HepG2 (cell line): Measurements from ENCODE around the gene CYB5D1. TPM values are rescaled to one million over a fixed set of nuclear protein-coding genes. Genes with fewer than 3 reads are reported as not detected.
A peak's percentile ranks its signal among the peaks of the same experiment; 100 is the strongest.

ENCODE experiments used
- BCL6 ChIP-seq: IDR thresholded peaks from 2 replicates; pipeline ENCODE4 v1.6.1; 2016; ENCODE audit warnings: missing genetic modification reagents, missing compliant biosample characterization
- EP300 ChIP-seq, 3 experiments: sonication (generic) in 1 of 3; formaldehyde crosslinking in 1 of 3; IDR thresholded peaks; 2 replicates each; pipeline versions ENCODE4 v1.5.1 to v1.6.1; 2011 to 2020; ENCODE audit warnings: low read depth in 2 of 3, low read length in 2 of 3, borderline replicate concordance in 1 of 3, improper control_type of control experiment in 1 of 3, mild to moderate bottlenecking in 1 of 3, missing genetic modification reagents in 1 of 3, moderate library complexity in 1 of 3
- JARID2 ChIP-seq: sonication (generic); formaldehyde crosslinking; IDR thresholded peaks from 2 replicates; pipeline ENCODE4 v1.8.1; 2023; ENCODE audit warnings: missing genetic modification reagents, inconsistent platforms; ENCODE audit not compliant: insufficient replicate concordance
- KMT2A ChIP-seq: sonication (generic); formaldehyde crosslinking; IDR thresholded peaks from 2 replicates; pipeline ENCODE4 v1.4.0; 2020; ENCODE audit warnings: missing genetic modification reagents
- MBNL3 ChIP-seq: fragments of 250-450 bp; sonication (Bioruptor Pico); conservative IDR thresholded peaks from 2 replicates; pipeline ENCODE4 v1.8.0; 2022; ENCODE audit warnings: mild to moderate bottlenecking, inconsistent platforms
- NR3C1 ChIP-seq: sonication (generic); formaldehyde crosslinking; IDR thresholded peaks from 2 replicates; pipeline ENCODE4 v1.4.0; 2020; ENCODE audit warnings: missing genetic modification reagents
- REPIN1 ChIP-seq: sonication (generic); formaldehyde crosslinking; IDR thresholded peaks from 2 replicates; pipeline ENCODE4 v1.8.0; 2022; ENCODE audit warnings: missing genetic modification reagents, low read depth, mild to moderate bottlenecking, borderline replicate concordance
- RFX5 ChIP-seq: IDR thresholded peaks from 2 replicates; pipeline ENCODE4 v1.6.1; 2011; ENCODE audit warnings: low read depth, low read length, improper control_type of control experiment
- SETDB1 ChIP-seq: sonication (generic); formaldehyde crosslinking; IDR thresholded peaks from 2 replicates; pipeline ENCODE4 v1.5.1; 2020; ENCODE audit warnings: missing genetic modification reagents, mild to moderate bottlenecking, borderline replicate concordance
- SMYD3 ChIP-seq: sonication (generic); formaldehyde crosslinking; IDR thresholded peaks from 2 replicates; pipeline ENCODE4 v1.8.1; 2023; ENCODE audit warnings: mild to moderate bottlenecking, missing genetic modification reagents
- U2AF2 ChIP-seq: fragments of 200-400 bp; formaldehyde crosslinking; IDR thresholded peaks from 2 replicates; pipeline ENCODE4 v1.6.1; 2017; ENCODE audit warnings: low read depth, mild to moderate bottlenecking, low read length
- YY1 ChIP-seq: IDR thresholded peaks from 2 replicates; pipeline ENCODE4 v1.6.1; 2011; ENCODE audit warnings: low read length, low read depth, moderate library complexity, mild to moderate bottlenecking; ENCODE audit not compliant: insufficient read depth, insufficient replicate concordance
- ZBTB38 ChIP-seq: sonication (generic); formaldehyde crosslinking; IDR thresholded peaks from 2 replicates; pipeline ENCODE4 v1.5.1; 2020; ENCODE audit warnings: mild to moderate bottlenecking, missing genetic modification reagents
- ZFY ChIP-seq: sonication (generic); formaldehyde crosslinking; IDR thresholded peaks from 2 replicates; pipeline ENCODE4 v1.4.0; 2020; ENCODE audit warnings: missing genetic modification reagents
- ZNF207 ChIP-seq: fragments of 450-650 bp; IDR thresholded peaks from 2 replicates; pipeline ENCODE4 v1.6.1; 2016; ENCODE audit warnings: antibody characterized with exemption, borderline replicate concordance
- ZNF280B ChIP-seq: sonication (generic); formaldehyde crosslinking; IDR thresholded peaks from 2 replicates; pipeline ENCODE4 v1.5.0; 2020; ENCODE audit warnings: missing genetic modification reagents, mild to moderate bottlenecking, borderline replicate concordance
- ZNF431 ChIP-seq: sonication (generic); formaldehyde crosslinking; IDR thresholded peaks from 2 replicates; pipeline ENCODE4 v1.9.0; 2022; ENCODE audit warnings: missing genetic modification reagents, low read depth, mild to moderate bottlenecking, borderline replicate concordance
- ZNF580 ChIP-seq: IDR thresholded peaks from 2 replicates; pipeline ENCODE4 v1.6.1; 2016; ENCODE audit warnings: low read depth, borderline replicate concordance
- ZNF605 ChIP-seq: sonication (generic); formaldehyde crosslinking; IDR thresholded peaks from 2 replicates; pipeline ENCODE4 v1.8.0; 2022; ENCODE audit warnings: mild to moderate bottlenecking, missing genetic modification reagents
- ZNF619 ChIP-seq: sonication (generic); formaldehyde crosslinking; IDR thresholded peaks from 2 replicates; pipeline ENCODE4 v1.4.0; 2020; ENCODE audit warnings: mild to moderate bottlenecking, missing genetic modification reagents
- ZNF841 ChIP-seq: sonication (generic); formaldehyde crosslinking; IDR thresholded peaks from 2 replicates; pipeline ENCODE4 v1.8.1; 2023; ENCODE audit warnings: missing genetic modification reagents, borderline replicate concordance
- ZSCAN12 ChIP-seq: sonication (generic); formaldehyde crosslinking; IDR thresholded peaks from 2 replicates; pipeline ENCODE4 v1.9.0; 2021; ENCODE audit warnings: mild to moderate bottlenecking, missing genetic modification reagents
- ZSCAN30 ChIP-seq: sonication (generic); formaldehyde crosslinking; IDR thresholded peaks from 2 replicates; pipeline ENCODE4 v1.5.0; 2020; ENCODE audit warnings: mild to moderate bottlenecking, missing genetic modification reagents
- ZZZ3 ChIP-seq: sonication (generic); formaldehyde crosslinking; IDR thresholded peaks from 2 replicates; pipeline ENCODE4 v1.4.0; 2020; ENCODE audit warnings: missing genetic modification reagents, mild to moderate bottlenecking, borderline replicate concordance
- polyA plus RNA-seq, 8 experiments: library from polyadenylated mRNA; depleted of rRNA in 3 of 8; stranded (reverse) in 7 of 8; unstranded in 1 of 8; fragments of >200 nt; fragmentation: Illumina TruSeq in 4 of 8; extraction: Trizol in 4 of 8; gene quantifications; 2 replicates each; pipeline versions ENCODE4 v1.2.1 to v1.2.3, GENCODE V29; 2011 to 2016; ENCODE audit warnings: low read depth in 4 of 8, missing spikeins in 1 of 8, mixed read lengths in 1 of 8; ENCODE audit not compliant: insufficient read depth in 1 of 8
- total RNA-seq, 5 experiments: library from RNA; depleted of rRNA; stranded (reverse); fragments of >200 nt; fragmentation: Illumina TruSeq; extraction: Trizol; gene quantifications; 2 replicates each; pipeline ENCODE4 v1.2.3, GENCODE V29; 2016; ENCODE audit warnings: low read depth in 1 of 5
- TF ChIP-seq, protein P1 (sequence below): sonication (generic); formaldehyde crosslinking; IDR thresholded peaks from 2 replicates; pipeline ENCODE4 v1.5.0; 2020; ENCODE audit warnings: missing genetic modification reagents

Gene CYB5D1
- total and polyA plus RNA-seq, 2 of the 13 experiments (the other 11 are each of a cell fraction or from before 2014, with no cell fraction given): 8.9 to 17.0 TPM

DNA sequence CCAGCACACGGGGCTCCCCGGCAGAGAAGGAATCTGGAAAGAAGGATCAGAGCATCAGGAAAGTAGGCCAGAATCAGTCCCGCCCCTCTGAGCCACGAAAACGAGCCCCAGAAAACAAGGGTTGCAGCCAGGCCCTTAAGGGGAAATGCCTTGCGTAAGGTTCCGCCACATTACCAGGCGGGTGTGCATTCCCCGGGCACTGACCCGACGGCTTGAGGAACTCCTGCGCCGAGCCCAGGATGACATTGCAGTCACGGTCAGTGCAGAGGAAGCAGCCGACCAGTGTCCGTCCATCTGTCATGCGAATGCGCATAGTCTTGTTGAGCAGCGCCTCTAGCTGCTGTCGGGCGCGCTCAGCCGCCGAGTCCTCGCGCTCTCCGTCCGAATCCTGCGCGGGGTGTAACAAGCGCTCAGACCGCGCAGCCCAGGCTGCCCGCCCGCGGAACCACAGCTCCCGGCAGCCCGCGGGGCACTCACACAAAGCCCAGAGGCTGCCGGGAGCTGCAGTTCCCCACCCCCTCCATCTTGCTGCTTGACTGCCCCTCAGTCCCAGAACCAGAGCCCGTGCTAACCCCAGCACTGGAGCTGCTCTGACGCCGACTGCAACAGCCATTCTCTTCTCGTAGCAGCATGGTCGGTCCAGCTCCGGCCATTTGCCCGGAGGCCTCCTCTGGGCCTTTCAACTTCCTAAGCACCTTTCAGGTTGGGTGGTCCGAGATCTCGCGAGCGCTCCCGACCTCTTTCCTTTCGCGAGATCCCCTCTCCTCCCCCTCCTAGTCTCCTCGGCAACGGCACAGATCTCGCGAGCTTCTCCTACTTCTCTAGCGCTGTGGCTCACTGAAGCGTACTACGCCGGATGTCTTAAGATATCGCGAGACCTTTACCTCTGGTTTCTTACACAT is 741 bp upstream of the CYB5D1 start, which contains the start of gene NAA38 (continued):
- TF ChIP-seq EP300 (IDR thresholded peaks at IDR 0.05; ENCODE audit: low read depth in 2 of 2, low read length in 2 of 2) (0 out of 4 replicates have a peak, but pooled peaks of 1 of the 2 experiments have one; percentile 29), EP300 (CRISPR knock-in tag; IDR thresholded peaks at IDR 0.05; ENCODE audit: borderline replicate concordance) (no peak), ZSCAN12 (no peak; the same call in 1 of the 2 replicates), REPIN1 (no peak; the same call in 1 of the 2 replicates), MBNL3 (CRISPR knock-in tag) (no peak), SMYD3 (CRISPR knock-in tag) (no peak), ZNF431 (CRISPR knock-in tag) (no peak), ZNF841 (CRISPR knock-in tag) (no peak), ZBTB38 (peak; percentile 85; the same call in 1 of the 2 replicates), ZNF605 (CRISPR knock-in tag) (no peak; the same call in 1 of the 2 replicates), YY1 (peak; percentile 93), ZNF580 (CRISPR knock-in tag) (peak; percentile 66; the same call in 1 of the 2 replicates), RFX5 (peak; percentile 33; the same call in 1 of the 2 replicates), KMT2A (CRISPR knock-in tag) (peak; percentile 43; the same call in 1 of the 2 replicates), ZNF280B (CRISPR knock-in tag) (no peak), BCL6 (CRISPR knock-in tag) (peak; percentile 37; the same call in 1 of the 2 replicates), NR3C1 (CRISPR knock-in tag) (no peak), ZNF207 (no peak), ZFY (CRISPR knock-in tag) (peak; percentile 73), ZZZ3 (0 out of 2 replicates have a peak, but pooled peaks have one; percentile 67), JARID2 (peak; percentile 52), SETDB1 (CRISPR knock-in tag) (no peak), ZSCAN30 (CRISPR knock-in tag) (no peak), U2AF2 (no peak), ZNF619 (CRISPR knock-in tag) (no peak)
- TF ChIP-seq, protein P1, sequence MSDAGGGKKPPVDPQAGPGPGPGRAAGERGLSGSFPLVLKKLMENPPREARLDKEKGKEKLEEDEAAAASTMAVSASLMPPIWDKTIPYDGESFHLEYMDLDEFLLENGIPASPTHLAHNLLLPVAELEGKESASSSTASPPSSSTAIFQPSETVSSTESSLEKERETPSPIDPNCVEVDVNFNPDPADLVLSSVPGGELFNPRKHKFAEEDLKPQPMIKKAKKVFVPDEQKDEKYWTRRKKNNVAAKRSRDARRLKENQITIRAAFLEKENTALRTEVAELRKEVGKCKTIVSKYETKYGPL (CRISPR knock-in tag): no peak
